Measurements from ENCODE around the gene PPP1R12C.

The PPP1R12C gene

GRCh38 chr19:55146078-55146704 lies 28.8 kb upstream of the PPP1R12C start:
- no peak for FAIRE-seq

- FAIRE-seq: no peak
These were observed 27.8 kb upstream of the PPP1R12C start for GRCh38 chr19:55145232-55145631.

- FAIRE-seq: no peak
These were observed 24.3 kb upstream of the PPP1R12C start for GRCh38 chr19:55141696-55142095.

- no peak for FAIRE-seq
These were observed 20.5 kb upstream of the PPP1R12C start for GRCh38 chr19:55137915-55138314.

GRCh38 chr19:55136399-55137102 lies 19.1 kb upstream of the PPP1R12C start:
- FAIRE-seq: no peak

GRCh38 chr19:55134736-55135135 lies 17.3 kb upstream of the PPP1R12C start:
- no peak for FAIRE-seq

- no peak for FAIRE-seq
These were observed 16.4 kb upstream of the PPP1R12C start for GRCh38 chr19:55133639-55134444.

- FAIRE-seq: no peak
These were observed 15.2 kb upstream of the PPP1R12C start for GRCh38 chr19:55132453-55133129.

GRCh38 chr19:55131421-55131820 lies 14.0 kb upstream of the PPP1R12C start:
- FAIRE-seq: no peak

GRCh38 chr19:55119053-55119452 lies 1.6 kb upstream of the PPP1R12C start:
- FAIRE-seq: no peak

- FAIRE-seq: no peak
These were observed 1.1 kb upstream of the PPP1R12C start for GRCh38 chr19:55118401-55118991.

- FAIRE-seq: peak; percentile 93
These were observed 390 bp upstream of the PPP1R12C start for GRCh38 chr19:55117663-55118391.

GRCh38 chr19:55116232-55116858 lies 1.1 kb downstream of the PPP1R12C start:
- FAIRE-seq: no peak

- no peak for FAIRE-seq
These were observed 1.9 kb downstream of the PPP1R12C start for GRCh38 chr19:55115446-55116065.

GRCh38 chr19:55114566-55115145 lies 2.8 kb downstream of the PPP1R12C start:
- FAIRE-seq: no peak

- FAIRE-seq: peak; percentile 63
These were observed 3.8 kb downstream of the PPP1R12C start for GRCh38 chr19:55113570-55114039.

- FAIRE-seq: no peak
These were observed 4.5 kb downstream of the PPP1R12C start for GRCh38 chr19:55112777-55113569.

GRCh38 chr19:55112246-55112776 lies 5.1 kb downstream of the PPP1R12C start:
- FAIRE-seq: no peak

- FAIRE-seq: no peak
These were observed 6.1 kb downstream of the PPP1R12C start for GRCh38 chr19:55111238-55111831.
